GM12874 (cell line): ENCODE measurements around the gene WASF2.

ENCODE experiments used
- TF ChIP-seq, protein P1 (sequence below): IDR thresholded peaks from 2 replicates; pipeline ENCODE4 v1.5.1; 2011; ENCODE audit warnings: low read depth, mild to moderate bottlenecking, control low read depth, low read length, moderate library complexity; ENCODE audit not compliant: insufficient read depth

The WASF2 gene, protein sequence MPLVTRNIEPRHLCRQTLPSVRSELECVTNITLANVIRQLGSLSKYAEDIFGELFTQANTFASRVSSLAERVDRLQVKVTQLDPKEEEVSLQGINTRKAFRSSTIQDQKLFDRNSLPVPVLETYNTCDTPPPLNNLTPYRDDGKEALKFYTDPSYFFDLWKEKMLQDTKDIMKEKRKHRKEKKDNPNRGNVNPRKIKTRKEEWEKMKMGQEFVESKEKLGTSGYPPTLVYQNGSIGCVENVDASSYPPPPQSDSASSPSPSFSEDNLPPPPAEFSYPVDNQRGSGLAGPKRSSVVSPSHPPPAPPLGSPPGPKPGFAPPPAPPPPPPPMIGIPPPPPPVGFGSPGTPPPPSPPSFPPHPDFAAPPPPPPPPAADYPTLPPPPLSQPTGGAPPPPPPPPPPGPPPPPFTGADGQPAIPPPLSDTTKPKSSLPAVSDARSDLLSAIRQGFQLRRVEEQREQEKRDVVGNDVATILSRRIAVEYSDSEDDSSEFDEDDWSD

DNA sequence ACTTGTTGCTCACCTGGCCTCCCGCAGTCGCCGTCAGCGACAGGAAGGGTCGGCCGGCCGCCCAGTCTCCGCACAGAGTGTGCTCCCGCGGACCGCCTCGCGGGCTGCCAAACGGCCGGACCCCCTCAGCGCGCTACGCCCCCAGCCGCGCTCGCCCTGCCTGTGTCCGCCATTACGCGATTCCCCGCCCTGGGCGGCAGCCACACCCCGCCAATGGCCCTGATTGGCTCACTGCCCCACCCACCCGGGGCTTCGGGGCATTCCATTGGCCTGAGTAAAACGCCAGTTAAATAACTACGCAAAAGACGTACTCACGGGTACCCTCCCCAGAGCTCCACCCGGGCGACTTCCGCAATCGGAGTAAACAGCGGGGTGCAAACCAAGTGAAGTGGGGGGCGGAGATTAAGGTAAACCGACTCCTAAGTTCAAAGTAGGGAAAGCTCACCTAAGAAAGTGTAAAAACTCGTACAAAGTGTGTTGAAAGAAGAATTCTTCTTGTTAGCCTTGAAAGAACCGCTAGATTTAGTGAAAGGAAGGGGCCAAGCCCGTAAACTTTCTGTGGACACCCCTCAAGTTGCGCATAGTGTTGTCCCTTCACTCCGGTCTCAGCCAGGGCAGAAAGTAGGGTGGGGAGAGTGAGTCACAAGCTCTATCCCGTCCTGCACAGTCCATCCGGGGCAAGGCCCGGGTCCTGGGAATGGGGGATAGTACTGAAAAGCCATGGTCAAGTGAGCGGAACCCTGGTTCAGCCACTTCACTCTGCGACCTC, at the start of gene WASF2:
Gene WASF2, minus strand, starts transcription at position 195 of the 769 bp plus-strand sequence. CDS start 61,277 bp downstream, outside the sequence.
- TF ChIP-seq, protein P1, sequence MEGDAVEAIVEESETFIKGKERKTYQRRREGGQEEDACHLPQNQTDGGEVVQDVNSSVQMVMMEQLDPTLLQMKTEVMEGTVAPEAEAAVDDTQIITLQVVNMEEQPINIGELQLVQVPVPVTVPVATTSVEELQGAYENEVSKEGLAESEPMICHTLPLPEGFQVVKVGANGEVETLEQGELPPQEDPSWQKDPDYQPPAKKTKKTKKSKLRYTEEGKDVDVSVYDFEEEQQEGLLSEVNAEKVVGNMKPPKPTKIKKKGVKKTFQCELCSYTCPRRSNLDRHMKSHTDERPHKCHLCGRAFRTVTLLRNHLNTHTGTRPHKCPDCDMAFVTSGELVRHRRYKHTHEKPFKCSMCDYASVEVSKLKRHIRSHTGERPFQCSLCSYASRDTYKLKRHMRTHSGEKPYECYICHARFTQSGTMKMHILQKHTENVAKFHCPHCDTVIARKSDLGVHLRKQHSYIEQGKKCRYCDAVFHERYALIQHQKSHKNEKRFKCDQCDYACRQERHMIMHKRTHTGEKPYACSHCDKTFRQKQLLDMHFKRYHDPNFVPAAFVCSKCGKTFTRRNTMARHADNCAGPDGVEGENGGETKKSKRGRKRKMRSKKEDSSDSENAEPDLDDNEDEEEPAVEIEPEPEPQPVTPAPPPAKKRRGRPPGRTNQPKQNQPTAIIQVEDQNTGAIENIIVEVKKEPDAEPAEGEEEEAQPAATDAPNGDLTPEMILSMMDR = no peak

GRCh38 chr1:27538793-27539192, 48.8 kb upstream of the WASF2 start:
- TF ChIP-seq, protein P1 = no peak

DNA sequence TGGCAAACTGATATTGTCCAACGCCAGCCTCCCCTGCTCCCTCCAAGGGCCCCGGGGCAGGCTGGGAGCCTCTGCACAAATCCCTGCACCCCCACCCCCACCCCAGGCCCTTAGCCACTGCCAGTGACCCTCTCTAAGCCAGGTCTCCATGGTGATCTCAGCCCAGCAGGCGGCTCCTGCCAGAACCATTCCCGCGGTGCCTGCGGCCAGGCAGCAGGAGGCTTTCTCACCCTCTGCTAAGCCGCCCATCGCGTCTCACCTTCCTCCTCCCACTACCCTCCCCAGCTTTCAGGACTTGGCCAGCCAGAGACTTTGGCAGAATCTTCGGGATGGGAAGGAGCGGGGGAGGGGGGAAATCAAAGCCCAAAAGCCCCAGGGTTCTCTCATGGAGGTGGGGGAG, 46.8 kb upstream of the WASF2 start:
- TF ChIP-seq, protein P1 = no peak

DNA sequence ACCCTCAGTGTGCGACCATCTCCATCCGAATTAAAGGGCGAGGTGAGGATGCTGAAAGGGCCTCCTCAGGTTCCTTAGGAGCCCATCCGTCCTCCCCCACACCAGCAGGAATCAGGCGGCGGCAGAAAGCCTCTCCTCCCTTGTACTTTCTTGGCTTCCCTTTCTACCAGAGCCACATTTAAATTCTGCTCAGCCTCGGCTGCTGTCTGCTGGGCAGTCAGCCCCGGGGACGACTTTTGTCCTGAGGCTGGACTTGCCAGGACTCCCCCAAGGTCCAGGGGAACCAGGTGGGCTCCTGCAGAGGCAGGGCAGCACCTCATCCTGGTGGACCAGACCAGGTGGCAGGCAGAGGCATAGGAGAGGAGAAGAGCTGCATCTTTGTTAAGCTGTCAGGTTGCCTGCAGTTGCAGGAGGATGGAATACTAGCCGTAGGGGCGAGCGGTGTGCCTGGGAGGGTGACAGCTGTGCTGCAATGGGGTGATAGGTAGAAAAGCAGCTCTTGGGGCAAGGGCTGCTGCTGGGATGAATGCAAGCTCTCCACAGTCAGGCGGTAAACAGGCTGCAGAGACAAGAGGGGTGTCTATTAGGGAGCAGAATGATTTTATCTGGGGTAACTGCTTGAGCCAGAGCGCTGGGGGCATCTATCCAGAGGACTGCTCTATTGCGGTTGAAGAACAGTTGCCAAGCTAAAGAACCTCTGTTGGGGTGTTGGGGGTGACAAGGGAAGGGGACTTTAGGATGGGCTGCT, 46.2 kb upstream of the WASF2 start:
- TF ChIP-seq, protein P1 = no peak

DNA sequence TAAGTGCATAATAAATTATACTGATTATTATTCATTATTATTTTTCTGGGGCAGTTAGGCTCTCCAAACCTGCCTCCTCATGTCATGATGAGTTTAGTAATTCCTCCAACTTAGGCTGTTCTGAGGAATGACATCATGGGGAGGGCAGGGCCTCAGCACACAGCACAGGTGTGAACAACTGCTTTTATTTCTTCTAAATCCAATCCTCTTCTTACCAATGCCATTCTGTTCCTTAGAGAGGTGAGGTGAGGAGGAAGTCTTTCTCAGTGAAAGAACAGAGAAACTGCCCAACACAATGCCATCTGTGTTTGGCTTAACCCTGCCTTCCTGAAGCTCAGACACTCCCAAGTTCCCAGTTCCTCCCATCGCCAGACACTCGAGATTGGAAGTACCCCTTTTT, 45.4 kb upstream of the WASF2 start:
- TF ChIP-seq, protein P1 = no peak

GRCh38 chr1:27531959-27532685, 42.2 kb upstream of the WASF2 start:
- TF ChIP-seq, protein P1 = no peak
